ENCODE data around the gene TFG.

TFG gene

GRCh38 chr3:100708644-100708988, 678 bp upstream of the TFG start:
- no peak for DNase-seq

- DNase-seq, result no peak
Observed at GRCh38 chr3:100709842-100710260, 557 bp downstream of the TFG start.

- no peak for DNase-seq
Observed at GRCh38 chr3:100710261-100710968, 1.1 kb downstream of the TFG start.

GRCh38 chr3:100715176-100715575, 5.9 kb downstream of the TFG start:
- no peak for DNase-seq

- no peak for DNase-seq
Observed at GRCh38 chr3:100717063-100717462, 7.8 kb downstream of the TFG start.

GRCh38 chr3:100717637-100718487, 8.6 kb downstream of the TFG start:
- no peak for DNase-seq

- DNase-seq, result no peak
Observed at GRCh38 chr3:100719136-100719535, 9.8 kb downstream of the TFG start.

- no peak for DNase-seq
Observed at GRCh38 chr3:100720426-100720825, 11.1 kb downstream of the TFG start.

GRCh38 chr3:100725935-100726513, 16.7 kb downstream of the TFG start:
- DNase-seq, result no peak

GRCh38 chr3:100726706-100727105, 17.4 kb downstream of the TFG start:
- no peak for DNase-seq

- no peak for DNase-seq
Observed at GRCh38 chr3:100730524-100730923, 21.2 kb downstream of the TFG start.

GRCh38 chr3:100732435-100732834, 23.1 kb downstream of the TFG start:
- DNase-seq, result no peak

GRCh38 chr3:100737334-100737733, 28.0 kb downstream of the TFG start:
- no peak for DNase-seq

GRCh38 chr3:100740207-100740606, 30.9 kb downstream of the TFG start:
- DNase-seq, result no peak

- DNase-seq, result no peak
Observed at GRCh38 chr3:100743535-100743934, 34.2 kb downstream of the TFG start.

GRCh38 chr3:100744671-100745070, 35.4 kb downstream of the TFG start:
- DNase-seq, result no peak

- no peak for DNase-seq
Observed at GRCh38 chr3:100745617-100746016, 36.3 kb downstream of the TFG start.

GRCh38 chr3:100746092-100746491, 36.8 kb downstream of the TFG start:
- no peak for DNase-seq

- DNase-seq, result no peak
Observed at GRCh38 chr3:100748220-100748619, 38.9 kb downstream of the TFG start.

GRCh38 chr3:100748967-100749366, 39.7 kb downstream of the TFG start:
- no peak for DNase-seq

- DNase-seq, result no peak
Observed at GRCh38 chr3:100753846-100754245, 44.6 kb downstream of the TFG start.

GRCh38 chr3:100754563-100755334, 45.5 kb downstream of the TFG start:
- no peak for DNase-seq

GRCh38 chr3:100756441-100756840, 47.1 kb downstream of the TFG start:
- no peak for DNase-seq
